DOHH2 (cell line): ENCODE measurements around the gene CYP46A1.

ENCODE experiments used
- EZH2phosphoT487 ChIP-seq: fragments of 200-600 bp; sonication (generic); IDR thresholded peaks from 2 replicates; pipeline ENCODE4 v1.6.1; 2017; ENCODE audit warnings: borderline replicate concordance, mild to moderate bottlenecking, antibody characterized with exemption, low read length, moderate library complexity, mixed read lengths
- TF ChIP-seq, protein P1 (sequence below): fragments of 200-600 bp; sonication (generic); IDR thresholded peaks from one replicate; pipeline ENCODE4 v1.5.1; 2014; ENCODE audit warnings: antibody characterized with exemption, mild to moderate bottlenecking, low read depth, low read length; ENCODE audit not compliant: poor library complexity, severe bottlenecking

DNA sequence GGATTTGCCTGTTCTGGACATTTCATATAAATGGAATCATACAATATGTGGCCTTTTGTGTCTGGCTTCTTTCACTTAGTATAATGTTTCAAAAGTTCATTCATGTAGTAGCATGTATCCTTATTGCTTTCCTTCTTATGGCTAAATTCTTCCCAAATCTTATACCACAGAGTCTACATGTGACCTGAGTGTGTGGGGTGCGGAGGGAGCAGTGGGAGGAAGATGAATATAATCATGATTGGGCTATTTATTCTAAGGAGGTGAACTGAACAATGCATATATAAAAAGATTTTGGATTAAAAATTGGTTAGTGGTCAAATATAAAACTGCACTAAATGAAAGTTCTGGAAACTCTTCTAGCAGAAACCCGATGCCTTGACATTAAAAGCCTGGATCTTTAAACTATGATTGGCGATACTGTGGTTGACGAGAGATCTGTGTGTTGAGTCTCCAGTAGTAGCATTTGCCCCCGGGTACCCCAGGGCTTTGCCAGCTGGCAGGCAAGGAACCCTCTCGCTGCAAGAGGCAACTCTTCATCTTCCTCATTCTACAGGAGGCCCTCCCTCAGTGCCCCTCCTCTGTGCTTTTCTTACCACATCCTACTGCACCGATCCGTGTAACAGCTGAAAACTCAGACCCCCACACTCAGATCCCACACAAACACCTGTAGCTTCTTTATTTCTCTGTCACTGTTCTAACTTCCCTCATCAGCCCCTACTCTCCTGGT, 2.6 kb downstream of the CYP46A1 start:
- TF ChIP-seq, protein P1, sequence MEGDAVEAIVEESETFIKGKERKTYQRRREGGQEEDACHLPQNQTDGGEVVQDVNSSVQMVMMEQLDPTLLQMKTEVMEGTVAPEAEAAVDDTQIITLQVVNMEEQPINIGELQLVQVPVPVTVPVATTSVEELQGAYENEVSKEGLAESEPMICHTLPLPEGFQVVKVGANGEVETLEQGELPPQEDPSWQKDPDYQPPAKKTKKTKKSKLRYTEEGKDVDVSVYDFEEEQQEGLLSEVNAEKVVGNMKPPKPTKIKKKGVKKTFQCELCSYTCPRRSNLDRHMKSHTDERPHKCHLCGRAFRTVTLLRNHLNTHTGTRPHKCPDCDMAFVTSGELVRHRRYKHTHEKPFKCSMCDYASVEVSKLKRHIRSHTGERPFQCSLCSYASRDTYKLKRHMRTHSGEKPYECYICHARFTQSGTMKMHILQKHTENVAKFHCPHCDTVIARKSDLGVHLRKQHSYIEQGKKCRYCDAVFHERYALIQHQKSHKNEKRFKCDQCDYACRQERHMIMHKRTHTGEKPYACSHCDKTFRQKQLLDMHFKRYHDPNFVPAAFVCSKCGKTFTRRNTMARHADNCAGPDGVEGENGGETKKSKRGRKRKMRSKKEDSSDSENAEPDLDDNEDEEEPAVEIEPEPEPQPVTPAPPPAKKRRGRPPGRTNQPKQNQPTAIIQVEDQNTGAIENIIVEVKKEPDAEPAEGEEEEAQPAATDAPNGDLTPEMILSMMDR: no peak
- TF ChIP-seq EZH2phosphoT487: no peak
